Neuronal stem cell (in vitro differentiated cells): Measurements from ENCODE around the gene MYL9.

Source experiments
- DNase-seq: peaks from one replicate; pipeline ENCODE4 v3.0.0-alpha.2; 2013; ENCODE audit warnings: low spot score
- H2AFZ ChIP-seq: one replicate; pipeline ENCODE4 v1.6.1; 2013; ENCODE audit warnings: mild to moderate bottlenecking, low read length, inconsistent platforms
- H2AK5ac ChIP-seq: 2 replicates; pipeline ENCODE4 v1.6.1; 2013; ENCODE audit warnings: low read depth, mild to moderate bottlenecking, inconsistent platforms, low read length, moderate library complexity, mixed read lengths
- H2BK120ac ChIP-seq: 2 replicates; pipeline ENCODE4 v1.6.1; 2013; ENCODE audit warnings: low read depth, mild to moderate bottlenecking, inconsistent platforms, low read length, moderate library complexity, mixed read lengths
- H2BK12ac ChIP-seq: one replicate; pipeline ENCODE4 v1.6.1; 2013; ENCODE audit warnings: low read length, inconsistent platforms
- H2BK15ac ChIP-seq: 2 replicates; pipeline ENCODE4 v1.6.1; 2013; ENCODE audit warnings: mild to moderate bottlenecking, low read length, inconsistent platforms, mixed read lengths
- H2BK5ac ChIP-seq: one replicate; pipeline ENCODE4 v1.6.1; 2013; ENCODE audit warnings: inconsistent platforms, mild to moderate bottlenecking, low read length, moderate library complexity
- H3K14ac ChIP-seq: one replicate; pipeline ENCODE4 v1.6.1; 2013; ENCODE audit warnings: low read length, inconsistent platforms
- H3K18ac ChIP-seq: 2 replicates; pipeline ENCODE4 v1.6.1; 2013; ENCODE audit warnings: low read length, inconsistent platforms
- H3K23ac ChIP-seq: 2 replicates; pipeline ENCODE4 v1.6.1; 2013; ENCODE audit warnings: low read depth, mild to moderate bottlenecking, mixed read lengths, low read length, inconsistent platforms; ENCODE audit not compliant: poor library complexity
- H3K27ac ChIP-seq: replicated peaks from 3 replicates; pipeline ENCODE4 v1.5.1; 2013; ENCODE audit warnings: low read length, inconsistent platforms
- H3K27me3 ChIP-seq, 3 experiments: 2 replicates each; pipeline ENCODE4 v1.6.1; 2013; ENCODE audit warnings: low read length in 3 of 3, mild to moderate bottlenecking in 2 of 3, inconsistent platforms in 1 of 3, low read depth in 1 of 3, mixed read lengths in 1 of 3, moderate library complexity in 1 of 3; ENCODE audit not compliant: control insufficient read depth in 3 of 3, insufficient read depth in 3 of 3
- H3K36me3 ChIP-seq, 2 donors: replicated peaks in 1 of 2; 2 replicates each; pipeline ENCODE4 v1.6.1; 2013; ENCODE audit warnings: low read length in 2 of 2; ENCODE audit not compliant: control insufficient read depth in 2 of 2, insufficient read depth in 2 of 2
- H3K4ac ChIP-seq: 2 replicates; pipeline ENCODE4 v1.6.1; 2013; ENCODE audit warnings: inconsistent platforms, mild to moderate bottlenecking, low read length, moderate library complexity
- H3K4me1 ChIP-seq, 2 donors: 1 replicate in 1 of 2; 2 replicates in 1 of 2; pipeline ENCODE4 v1.6.1; 2013; ENCODE audit warnings: low read length in 2 of 2, low read depth in 1 of 2; ENCODE audit not compliant: control insufficient read depth in 2 of 2, insufficient read depth in 1 of 2
- H3K4me2 ChIP-seq: one replicate; pipeline ENCODE4 v1.6.1; 2013; ENCODE audit warnings: mild to moderate bottlenecking, low read length, inconsistent platforms; ENCODE audit not compliant: insufficient read depth, poor library complexity, severe bottlenecking
- H3K4me3 ChIP-seq, 2 donors: 2 replicates each; pipeline ENCODE4 v1.5.1; 2013; ENCODE audit warnings: low read length in 2 of 2, mild to moderate bottlenecking in 2 of 2, inconsistent platforms in 1 of 2, moderate library complexity in 1 of 2
- H3K79me1 ChIP-seq: one replicate; pipeline ENCODE4 v1.6.1; 2013; ENCODE audit warnings: low read depth, mild to moderate bottlenecking, inconsistent platforms, low read length, moderate library complexity
- H3K9ac ChIP-seq: one replicate; pipeline ENCODE4 v1.6.1; 2013; ENCODE audit warnings: mild to moderate bottlenecking, low read depth, low read length, inconsistent platforms; ENCODE audit not compliant: poor library complexity
- H3K9me3 ChIP-seq, 2 donors: replicated peaks in 1 of 2; 2 replicates each; pipeline versions ENCODE3 to v1.6.1; 2013; ENCODE audit warnings: low read length in 2 of 2, mild to moderate bottlenecking in 2 of 2, inconsistent platforms in 1 of 2, low read depth in 1 of 2, mixed read lengths in 1 of 2, moderate library complexity in 1 of 2; ENCODE audit not compliant: control insufficient read depth in 2 of 2, insufficient read depth in 1 of 2
- H4K8ac ChIP-seq: one replicate; pipeline ENCODE4 v1.6.1; 2013; ENCODE audit warnings: low read depth, mild to moderate bottlenecking, inconsistent platforms, low read length, moderate library complexity
- H4K91ac ChIP-seq: one replicate; pipeline ENCODE4 v1.6.1; 2013; ENCODE audit warnings: low read length, low read depth, mild to moderate bottlenecking, inconsistent platforms; ENCODE audit not compliant: poor library complexity
- WGBS, 2 donors: extraction: QIAGEN DNeasy Blood & Tissue Kit; methylation state at CpG; one replicate each; pipeline ENCODE4 v1.1.7; 2013; ENCODE audit warnings: missing lambda C conversion rate in 2 of 2, mixed read lengths in 1 of 2; ENCODE audit not compliant: insufficient read length in 2 of 2, insufficient replicate concordance in 1 of 2; ENCODE audit errors: extremely low coverage in 2 of 2; 5-methylcytosine and 5-hydroxymethylcytosine counted together

The MYL9 gene

DNA sequence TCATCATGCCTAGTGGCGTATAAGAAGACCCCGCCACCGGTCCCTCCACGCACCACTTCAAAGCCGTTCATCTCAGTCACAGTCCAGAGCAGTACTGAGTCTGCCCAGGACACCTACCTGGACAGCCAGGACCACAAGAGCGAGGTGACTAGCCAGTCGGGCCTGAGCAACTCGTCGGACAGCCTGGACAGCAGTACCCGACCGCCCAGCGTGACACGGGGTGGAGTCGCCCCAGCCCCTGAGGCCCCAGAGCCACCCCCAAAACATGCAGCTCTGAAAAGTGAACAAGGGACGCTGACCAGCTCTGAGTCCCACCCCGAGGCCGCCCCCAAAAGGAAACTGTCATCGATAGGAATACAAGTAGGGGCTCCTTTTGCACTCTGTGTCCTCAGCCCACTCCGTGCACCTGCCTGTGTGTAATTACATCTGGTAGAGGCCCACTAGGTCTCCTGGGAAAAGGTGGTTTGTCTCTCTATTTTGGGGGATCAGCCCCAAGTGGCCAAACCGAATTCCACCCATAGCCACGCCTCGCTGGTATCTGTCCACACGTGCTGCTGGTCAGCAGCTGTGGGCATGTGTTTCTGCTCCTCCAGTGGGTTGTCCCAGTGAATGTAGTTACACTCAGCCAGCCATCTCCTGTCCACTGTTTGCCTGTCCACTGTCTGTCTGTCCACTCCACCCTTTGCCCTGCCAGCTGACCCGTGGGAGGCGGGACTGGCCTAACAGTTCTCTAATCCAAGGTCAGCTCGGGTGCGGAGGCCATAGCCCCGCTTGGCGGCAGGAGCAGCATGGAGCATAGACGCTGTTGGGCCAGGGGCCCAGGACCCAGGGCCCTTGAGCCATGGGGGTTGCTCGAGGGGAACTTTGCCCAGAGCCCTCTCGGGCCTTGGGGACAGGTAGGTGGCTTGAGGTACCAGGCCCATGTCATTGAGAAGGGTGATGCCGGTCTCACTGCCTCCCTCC, 44.3 kb upstream of the MYL9 start:
- WGBS, 2 donors, result no CpG with 5 or more reads among the region's 33 CpGs
- H2BK120ac ChIP-seq, result no peak overlapping the region
- peaks cover 15% of the 10 kb centered on the region for H3K79me1 ChIP-seq
- no peak overlapping the region for H3K23ac ChIP-seq
- H2AK5ac ChIP-seq, result peak overlapping the region; percentile 30
- no peak overlapping the region for H3K4me3 ChIP-seq
- H3K14ac ChIP-seq, result peak overlapping the region; percentile 39
- no peak overlapping the region for H4K91ac ChIP-seq
- no peak overlapping the region for H2BK15ac ChIP-seq
- H4K8ac ChIP-seq, result no peak overlapping the region
- H3K4me1 ChIP-seq, result peaks cover 8 to 36% of the 10 kb centered on the region in 2 donors
- DNase-seq, result no peak
- no peaks in the 10 kb centered on the region for H3K27me3 ChIP-seq
- H2BK5ac ChIP-seq, result no peak overlapping the region
- no peak overlapping the region for H3K4ac ChIP-seq
- H3K9ac ChIP-seq, result peak overlapping the region; percentile 46
- H2BK12ac ChIP-seq, result no peak overlapping the region
- H3K4me2 ChIP-seq, result no peak overlapping the region
- no peak overlapping the region for H2AFZ ChIP-seq
- peak overlapping the region; percentile 59 for H3K27ac ChIP-seq
- H3K36me3 ChIP-seq, result peaks cover 47 to 94% of the 10 kb centered on the region in 2 donors
- H3K9me3 ChIP-seq, result no peaks in the 10 kb centered on the region
- peak overlapping the region; percentile 37 for H3K18ac ChIP-seq

GRCh38 chr20:36497856-36498255, 43.5 kb upstream of the MYL9 start:
- no peak overlapping the region for H4K91ac ChIP-seq
- H3K4ac ChIP-seq, result no peak overlapping the region
- H3K23ac ChIP-seq, result no peak overlapping the region
- H2BK120ac ChIP-seq, result no peak overlapping the region
- no peak overlapping the region for H3K4me2 ChIP-seq
- peaks cover 47 to 92% of the 10 kb centered on the region in 2 donors for H3K36me3 ChIP-seq
- no peak overlapping the region for H2BK5ac ChIP-seq
- no peak overlapping the region for H2BK12ac ChIP-seq
- no peak overlapping the region for H3K18ac ChIP-seq
- H3K4me1 ChIP-seq, result peaks cover 8 to 33% of the 10 kb centered on the region in 2 donors
- no peaks in the 10 kb centered on the region for H3K9me3 ChIP-seq
- peak overlapping the region; percentile 59 for H3K27ac ChIP-seq
- no peak overlapping the region for H3K4me3 ChIP-seq
- no peak overlapping the region for H3K9ac ChIP-seq
- DNase-seq, result peak; percentile 70
- no peak overlapping the region for H4K8ac ChIP-seq
- no peaks in the 10 kb centered on the region for H3K27me3 ChIP-seq
- H3K79me1 ChIP-seq, result peaks cover 15% of the 10 kb centered on the region
- no peak overlapping the region for H2BK15ac ChIP-seq
- no CpG with 5 or more reads among the region's 4 CpGs for WGBS, 2 donors
- H3K14ac ChIP-seq, result no peak overlapping the region
- no peak overlapping the region for H2AK5ac ChIP-seq
- no peak overlapping the region for H2AFZ ChIP-seq

GRCh38 chr20:36498386-36499179, 42.7 kb upstream of the MYL9 start:
- no peak overlapping the region for H4K91ac ChIP-seq
- H3K4me3 ChIP-seq, result no peak overlapping the region
- H3K14ac ChIP-seq, result no peak overlapping the region
- no peaks in the 10 kb centered on the region for H3K9me3 ChIP-seq
- H3K79me1 ChIP-seq, result peaks cover 13% of the 10 kb centered on the region
- no peak overlapping the region for H2BK5ac ChIP-seq
- H3K36me3 ChIP-seq, result peaks cover 51 to 92% of the 10 kb centered on the region in 2 donors
- H3K4me1 ChIP-seq, result peaks cover 8 to 29% of the 10 kb centered on the region in 2 donors
- no peak overlapping the region for H2AFZ ChIP-seq
- H3K4me2 ChIP-seq, result no peak overlapping the region
- H3K27me3 ChIP-seq, result no peaks in the 10 kb centered on the region
- no peak overlapping the region for H2BK12ac ChIP-seq
- DNase-seq, result no peak
- peak overlapping the region; percentile 56 for H3K27ac ChIP-seq
- H3K9ac ChIP-seq, result no peak overlapping the region
- H4K8ac ChIP-seq, result no peak overlapping the region
- H2BK120ac ChIP-seq, result no peak overlapping the region
- no peak overlapping the region for H2BK15ac ChIP-seq
- no peak overlapping the region for H3K23ac ChIP-seq
- no CpG with 5 or more reads among the region's 14 CpGs for WGBS, 2 donors
- peak overlapping the region; percentile 40 for H2AK5ac ChIP-seq
- H3K4ac ChIP-seq, result no peak overlapping the region
- peak overlapping the region; percentile 78 for H3K18ac ChIP-seq

DNA sequence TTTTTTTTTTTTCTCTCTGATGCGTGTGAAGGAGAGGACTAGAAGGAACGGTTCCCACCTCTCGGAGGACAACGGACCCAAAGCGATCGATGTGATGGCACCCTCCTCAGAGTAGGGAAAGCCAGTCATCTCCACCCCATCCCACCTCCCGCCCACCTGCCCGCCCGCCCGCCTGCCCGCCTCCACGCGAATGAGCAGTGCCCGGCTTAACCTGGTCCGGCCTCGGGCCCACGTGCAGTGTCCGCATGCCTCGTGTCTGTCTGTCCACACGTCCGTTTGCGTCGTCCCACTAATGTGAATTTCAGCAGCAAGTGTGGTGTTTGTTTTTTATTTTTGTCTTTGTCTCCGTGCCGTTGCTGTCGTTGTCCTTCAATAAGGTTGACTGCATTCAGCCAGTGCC, 42.1 kb upstream of the MYL9 start:
- Histone ChIP-seq H3K36me3 (peaks cover 53 to 92% of the 10 kb centered on the region in 2 donors), H3K27me3 (no peaks in the 10 kb centered on the region), H2BK12ac (no peak overlapping the region), H3K27ac (no peak overlapping the region), H3K9me3 (no peaks in the 10 kb centered on the region), H2AK5ac (peak overlapping the region; percentile 27), H3K9ac (no peak overlapping the region), H2BK120ac (no peak overlapping the region), H3K23ac (no peak overlapping the region), H4K8ac (no peak overlapping the region), H2BK5ac (peak overlapping the region; percentile 83), H3K4me1 (peaks cover 8 to 23% of the 10 kb centered on the region in 2 donors), H3K14ac (no peak overlapping the region), H3K4ac (no peak overlapping the region), H2BK15ac (no peak overlapping the region), H3K4me3 (no peak overlapping the region), H3K18ac (no peak overlapping the region), H4K91ac (no peak overlapping the region), H2AFZ (no peak overlapping the region), H3K79me1 (peaks cover 13% of the 10 kb centered on the region), H3K4me2 (no peak overlapping the region)
- WGBS, 2 donors, result no CpG with 5 or more reads among the region's 26 CpGs
- DNase-seq, result no peak
